ENCODE results near the gene TTBK1. TPM values are rescaled to one million over a fixed set of nuclear protein-coding genes. Genes with fewer than 3 reads are reported as not detected.

TTBK1 gene
- polyA plus RNA-seq, 2 of the 4 experiments (the other 2 are of a cell fraction), result 0.04 TPM; not detected in 1

GRCh38 chr6:43204271-43205105 lies 38.8 kb upstream of the TTBK1 start:
- POLR2A ChIA-PET, result no interaction called here
- CTCF ChIA-PET, result interaction anchor here (0.8 to 1.3 kb wide), 4 partner anchors 11 to 92 kb away, joined by 3 to 4 read pairs (median 3); partner anchors contain the start of gene DNPH1
- no peak for FAIRE-seq
- Histone ChIP-seq H3K4me3 (no peak overlapping the region), H3K9me3 (no peaks in the 10 kb centered on the region), H3K4me2 (no peak overlapping the region), H3K27ac (no peak overlapping the region), H3K4me1 (peaks cover 6% of the 10 kb centered on the region; the same call in 2 of the 3 replicates)
- ATAC-seq, result peak; percentile 12 to 20; a peak in 1 of 6 replicates
- DNase-seq (ENCODE audit: low read depth in 1 of 2, low spot score in 1 of 2), result no peak
- 89% methylated on average over 17 of the region's 23 CpGs for WGBS (ENCODE audit: missing lambda C conversion rate)
- TF ChIP-seq CHD2 (IDR thresholded peaks at IDR 0.05; ENCODE audit: low read length, partially characterized antibody), result no peak

GRCh38 chr6:43205849-43206248 lies 37.4 kb upstream of the TTBK1 start:
- ATAC-seq, result no peak
- H3K4me2 ChIP-seq, result no peak overlapping the region
- no peaks in the 10 kb centered on the region for H3K9me3 ChIP-seq
- no peak for TF ChIP-seq KDM1A (IDR thresholded peaks at IDR 0.05; ENCODE audit: low read depth)
- no peak for TF ChIP-seq RCOR1 (IDR thresholded peaks at IDR 0.05; ENCODE audit: low read depth, low read length)
- TF ChIP-seq HMGXB4 (CRISPR knock-in tag; IDR thresholded peaks at IDR 0.05; ENCODE audit: borderline replicate concordance), result no peak
- TF ChIP-seq EHMT2 (IDR thresholded peaks at IDR 0.05; ENCODE audit: low read depth), result no peak
- no peak for TF ChIP-seq MAX (IDR thresholded peaks at IDR 0.05)
- TF ChIP-seq ZC3H11A (IDR thresholded peaks at IDR 0.05), result no peak
- no peak for TF ChIP-seq RNF2 (IDR thresholded peaks at IDR 0.05; ENCODE audit: borderline replicate concordance, low read depth)
- ChIA-PET CTCF (interaction anchor here (0.6 to 1.2 kb wide), 2 partner anchors 23 to 195 kb away, joined by 3 to 4 read pairs; partner anchors contain the start of gene DNPH1), POLR2A (no interaction called here)
- WGBS (ENCODE audit: missing lambda C conversion rate), result 87% methylated on average over 10 of the region's 10 CpGs
- no peak for FAIRE-seq
- no peak overlapping the region for H3K4me3 ChIP-seq
- no peak for DNase-seq (ENCODE audit: low read depth in 1 of 2, low spot score in 1 of 2)
- H3K4me1 ChIP-seq, result peaks cover 6% of the 10 kb centered on the region; the same call in 2 of the 3 replicates
- H3K27ac ChIP-seq, result no peak overlapping the region

GRCh38 chr6:43207286-43207685 lies 36.0 kb upstream of the TTBK1 start:
- H3K4me1 ChIP-seq, result peaks cover 6% of the 10 kb centered on the region; the same call in 2 of the 3 replicates
- H3K9me3 ChIP-seq, result no peaks in the 10 kb centered on the region
- DNase-seq (ENCODE audit: low read depth in 1 of 2, low spot score in 1 of 2), result no peak
- WGBS (ENCODE audit: missing lambda C conversion rate), result 85% methylated on average over 2 of the region's 2 CpGs
- H3K4me3 ChIP-seq, result no peak overlapping the region
- ChIA-PET CTCF (no interaction called here), POLR2A (no interaction called here)
- TF ChIP-seq MAFK (IDR thresholded peaks at IDR 0.05; ENCODE audit: partially characterized antibody) (peak; percentile 89), NFE2L2 (conservative IDR thresholded peaks at IDR 0.05; ENCODE audit: low read length) (peak; percentile 77), HOXB13 (CRISPR knock-in tag; IDR thresholded peaks at IDR 0.05; ENCODE audit: low read depth) (no peak), GATA3 (IDR thresholded peaks at IDR 0.05; ENCODE audit: borderline replicate concordance) (no peak), FOXS1 (CRISPR knock-in tag; IDR thresholded peaks at IDR 0.05) (no peak)
- H3K27ac ChIP-seq, result peak overlapping the region; percentile 1 to 22; a peak in 2 of 6 replicates
- ATAC-seq, result no peak
- FAIRE-seq, result no peak
- H3K4me2 ChIP-seq, result no peak overlapping the region

- no peak for FAIRE-seq
- WGBS (ENCODE audit: missing lambda C conversion rate), result 74% methylated on average over 1 of the region's 1 CpG
- no peak for TF ChIP-seq ZFP36 (IDR thresholded peaks at IDR 0.05; ENCODE audit: borderline replicate concordance, partially characterized antibody)
- TF ChIP-seq HOXA7 (CRISPR knock-in tag; IDR thresholded peaks at IDR 0.05), result no peak
- no peak for TF ChIP-seq PBX3 (IDR thresholded peaks at IDR 0.05)
- no peak for TF ChIP-seq RAD21 (conservative IDR thresholded peaks at IDR 0.05 in 1 of 2, IDR thresholded peaks at IDR 0.05 in 1 of 2)
- TF ChIP-seq NPAS2 (CRISPR knock-in tag; IDR thresholded peaks at IDR 0.05; ENCODE audit: borderline replicate concordance), result no peak
- TF ChIP-seq ATOH8 (CRISPR knock-in tag; IDR thresholded peaks at IDR 0.05; ENCODE audit: low read depth), result no peak
- no peak overlapping the region for H3K4me2 ChIP-seq
- ChIA-PET CTCF (interaction anchor here (3.1 kb wide), 1 partner anchor 17 kb away, joined by 16 read pairs; the partner anchor contains the start of gene DNPH1), POLR2A (no interaction called here)
- H3K27ac ChIP-seq, result no peak overlapping the region
- DNase-seq (ENCODE audit: low read depth in 1 of 2, low spot score in 1 of 2), result no peak
- no peaks in the 10 kb centered on the region for H3K9me3 ChIP-seq
- no peak overlapping the region for H3K4me3 ChIP-seq
- peaks cover 6% of the 10 kb centered on the region; the same call in 2 of the 3 replicates for H3K4me1 ChIP-seq
- no peak for ATAC-seq
These were observed 31.3 kb upstream of the TTBK1 start for GRCh38 chr6:43211955-43212354.

Measured in A549 (cell line).